ENCODE results near the gene RPRD1B.

- TF ChIP-seq CTCF (IDR thresholded peaks at IDR 0.05; ENCODE audit: low read length) (no peak), EZH2 (IDR thresholded peaks at IDR 0.05; ENCODE audit: borderline replicate concordance, low read length) (no peak)
Measured at GRCh38 chr20:38129893-38130609, 96.5 kb downstream of the RPRD1B start.

All from OCI-LY1 (cell line).